HL-60/S4 (cell line): ENCODE data around the gene CCDC85C.

Experiments
- in situ Hi-C: fragments of 300-500 bp; cut with MboI; formaldehyde crosslinking; loops from 2 replicates; pipeline ENCODE4 v1.14.3; 2022; ENCODE audit warnings: low sequenced_read_pairs

The CCDC85C gene

GRCh38 chr14:99497341-99497740 is 106.7 kb downstream of the CCDC85C start:
- in situ Hi-C loops, result no loop called here

GRCh38 chr14:99484106-99484505 is 119.9 kb downstream of the CCDC85C start:
- in situ Hi-C loops, result no loop called here

GRCh38 chr14:99481745-99482099 is 122.3 kb downstream of the CCDC85C start:
- in situ Hi-C loops, result no loop called here

GRCh38 chr14:99480917-99481744 is 122.9 kb downstream of the CCDC85C start, which contains the start of gene CCNK:
Gene CCNK (plus strand): TSS chr14:99481409. CDS start chr14:99492678, 11,269 bp downstream.
- in situ Hi-C loops, result no loop called here

- in situ Hi-C loops, result no loop called here
Observed at GRCh38 chr14:99479906-99480869, 123.8 kb downstream of the CCDC85C start, which contains the start of gene SETD3. Gene SETD3 (minus strand): TSS chr14:99480859. CDS start chr14:99465805, 15,054 bp downstream.

GRCh38 chr14:99479160-99479905 is 124.7 kb downstream of the CCDC85C start:
- in situ Hi-C loops, result no loop called here

GRCh38 chr14:99478128-99478527 is 125.9 kb downstream of the CCDC85C start:
- in situ Hi-C loops, result no loop called here

- in situ Hi-C loops, result no loop called here
Observed at GRCh38 chr14:99476864-99477263, 127.1 kb downstream of the CCDC85C start.

- in situ Hi-C loops, result no loop called here
Observed at GRCh38 chr14:99475660-99476059, 128.3 kb downstream of the CCDC85C start.

GRCh38 chr14:99475179-99475578 is 128.8 kb downstream of the CCDC85C start:
- in situ Hi-C loops, result no loop called here

GRCh38 chr14:99473458-99473857 is 130.5 kb downstream of the CCDC85C start:
- in situ Hi-C loops, result no loop called here

GRCh38 chr14:99472937-99473336 is 131.1 kb downstream of the CCDC85C start:
- in situ Hi-C loops, result no loop called here

GRCh38 chr14:99471731-99472130 is 132.3 kb downstream of the CCDC85C start:
- in situ Hi-C loops, result no loop called here

- in situ Hi-C loops, result no loop called here
Observed at GRCh38 chr14:99468836-99469592, 135.0 kb downstream of the CCDC85C start.

- in situ Hi-C loops, result no loop called here
Observed at GRCh38 chr14:99468081-99468480, 135.9 kb downstream of the CCDC85C start.

GRCh38 chr14:99467336-99468078 is 136.5 kb downstream of the CCDC85C start:
- in situ Hi-C loops, result no loop called here

- in situ Hi-C loops, result no loop called here
Observed at GRCh38 chr14:99466758-99467157, 137.2 kb downstream of the CCDC85C start.

GRCh38 chr14:99465288-99465687 is 138.7 kb downstream of the CCDC85C start:
- in situ Hi-C loops, result no loop called here

GRCh38 chr14:99463974-99464373 is 140.0 kb downstream of the CCDC85C start:
- in situ Hi-C loops, result no loop called here
